ENCODE measurements around the gene ATP5F1B.
"Not testable (repeated sequence)": the region's sequence is repeated elsewhere in the genome, so short reads cannot be mapped to it uniquely, and the experiment has no call there.

Gene ATP5F1B

DNA sequence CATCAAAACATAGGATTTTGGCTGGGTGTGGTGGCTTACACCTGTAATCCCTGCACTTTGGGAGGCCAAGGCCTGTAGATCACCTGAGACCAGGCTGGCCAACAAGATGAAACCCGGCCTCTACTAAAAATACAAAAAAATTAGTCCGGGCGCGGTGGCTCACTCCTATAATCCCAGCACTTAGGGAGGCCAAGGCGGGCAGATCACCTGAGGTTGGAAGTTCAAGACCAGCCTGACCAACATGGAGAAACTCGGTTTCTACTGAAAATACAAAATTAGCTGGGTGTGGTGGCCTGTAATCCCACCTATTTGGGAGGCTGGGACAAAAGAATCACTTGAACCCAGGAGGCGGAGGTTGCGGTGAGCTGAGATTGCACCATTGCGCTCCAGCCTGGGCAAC lies 2.2 kb upstream of the ATP5F1B start:
- DNase-seq (ENCODE audit: low spot score): not testable (repeated sequence)

DNA sequence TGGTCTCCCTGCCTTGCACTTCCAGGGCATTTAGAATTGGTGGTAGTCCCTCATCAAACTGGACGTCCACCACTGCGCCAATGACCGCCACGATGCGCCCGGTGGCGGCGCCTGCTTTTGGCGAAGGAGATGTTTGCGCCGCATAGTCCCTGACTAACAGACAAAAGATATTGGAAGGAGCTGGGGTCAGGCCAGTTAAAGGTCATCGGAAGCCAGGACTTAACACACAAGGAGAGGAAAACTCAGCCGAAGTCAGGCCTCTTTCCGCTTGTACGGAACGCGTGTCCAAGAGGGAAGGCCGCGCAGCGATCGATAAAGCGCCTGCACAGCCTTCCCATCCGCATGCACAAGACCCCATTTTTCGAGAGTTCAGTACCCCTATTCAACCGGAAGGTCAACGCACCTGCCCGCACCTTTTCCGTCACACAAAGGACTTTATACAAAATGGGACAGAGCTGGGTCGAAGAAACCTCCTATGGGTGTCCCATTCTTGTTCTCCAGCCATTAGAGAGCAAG lies 525 bp downstream of the ATP5F1B start:
- DNase-seq (ENCODE audit: low spot score): no peak

DNA sequence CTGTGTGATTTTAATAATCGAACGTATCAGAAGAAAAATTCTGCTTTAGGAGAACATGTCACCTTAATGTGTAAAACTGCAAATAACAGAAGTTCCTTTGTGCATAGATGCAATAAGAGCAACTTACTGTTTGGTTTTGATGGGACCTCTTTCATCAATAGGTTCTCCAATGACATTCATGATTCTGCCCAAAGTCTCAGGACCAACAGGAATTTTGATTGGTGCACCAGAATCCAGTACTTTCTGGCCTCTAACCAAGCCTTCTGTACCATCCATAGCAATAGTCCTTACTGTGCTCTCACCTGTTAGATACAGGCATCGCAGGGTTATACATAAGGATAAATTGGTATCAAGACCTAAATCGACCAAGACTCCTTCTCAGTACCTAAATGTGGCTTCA lies 1.1 kb downstream of the ATP5F1B start:
- no peak for DNase-seq (ENCODE audit: low spot score)

DNA sequence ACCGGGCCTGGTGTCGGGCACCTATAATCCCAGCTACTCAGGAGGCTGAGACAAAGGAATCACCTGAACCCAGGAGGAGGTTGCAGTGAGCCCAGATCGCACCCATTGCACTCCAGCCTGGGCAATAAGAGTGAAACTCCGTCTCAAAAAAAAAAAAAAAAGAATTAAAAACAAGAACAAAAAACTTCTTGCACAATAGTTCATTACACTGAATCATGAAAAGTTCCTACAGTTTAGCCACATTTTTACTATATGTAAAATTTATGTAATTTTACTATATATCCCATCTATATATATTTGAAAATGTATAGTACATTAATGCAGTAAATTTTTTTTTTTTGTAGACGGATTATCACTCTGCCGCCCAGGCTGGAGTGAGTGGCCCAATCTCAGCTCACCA lies 4.6 kb downstream of the ATP5F1B start:
- no peak for DNase-seq (ENCODE audit: low spot score)

DNA sequence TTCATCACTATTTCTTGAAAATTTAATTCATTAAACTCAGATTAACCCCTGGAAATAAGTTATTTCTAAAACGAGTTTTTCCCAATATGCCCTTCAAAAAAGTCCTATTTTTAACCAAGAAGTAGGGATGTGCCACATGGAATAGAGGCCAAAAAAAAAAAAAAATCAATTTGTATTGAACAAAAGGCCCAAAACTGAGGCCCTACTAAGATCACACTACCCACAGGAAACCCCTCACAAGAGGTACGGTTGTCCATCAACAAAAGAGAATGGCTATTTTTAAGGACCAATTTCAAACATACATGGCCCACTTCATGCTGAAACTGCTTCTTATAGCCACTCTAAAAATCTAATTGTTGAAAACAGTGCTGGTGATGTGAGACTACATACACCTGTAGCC lies 8.2 kb downstream of the ATP5F1B start:
- no peak for DNase-seq (ENCODE audit: low spot score)

DNA sequence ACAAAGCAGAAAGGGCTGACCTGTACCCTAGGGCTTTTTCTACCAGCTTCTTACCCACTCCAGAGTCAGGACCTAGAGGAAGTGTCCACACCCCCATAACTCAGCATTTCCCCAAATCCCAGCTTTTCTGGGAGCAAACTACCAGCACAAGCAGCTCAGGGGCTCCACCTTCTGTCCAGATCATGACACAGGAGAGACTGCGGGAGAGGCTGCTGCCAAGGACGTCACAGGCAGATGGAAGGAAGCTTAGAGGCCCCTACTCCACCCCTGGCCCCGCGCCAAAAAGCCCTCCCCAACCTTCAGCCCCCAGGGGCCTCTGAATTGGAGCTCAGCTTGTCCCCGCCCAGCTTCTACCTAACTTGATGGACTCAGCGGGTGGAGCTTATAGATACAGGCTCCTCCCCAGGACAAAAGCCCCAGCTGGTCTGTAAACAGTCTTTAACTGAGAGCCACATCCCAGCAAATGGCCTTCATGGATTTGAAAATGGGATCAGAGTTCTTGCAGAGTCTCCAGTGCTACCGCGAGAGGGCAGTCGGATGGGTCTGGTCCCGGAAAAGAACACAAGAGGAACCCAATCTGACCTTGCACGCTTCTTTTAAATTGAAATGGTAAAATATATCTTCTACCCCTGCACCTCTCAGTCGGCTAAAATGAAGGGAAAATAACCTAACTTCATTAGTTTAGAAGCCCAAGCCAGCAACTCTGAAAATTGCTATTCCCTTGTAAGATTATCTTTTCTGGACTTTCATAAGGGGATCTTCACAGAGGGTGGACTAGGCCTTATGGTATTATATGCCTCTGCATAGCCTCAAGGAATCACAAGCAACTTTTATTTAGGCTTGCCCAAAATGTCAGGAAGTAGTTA lies 8.9 kb downstream of the ATP5F1B start:
- DNase-seq (ENCODE audit: low spot score): peak; percentile 90

DNA sequence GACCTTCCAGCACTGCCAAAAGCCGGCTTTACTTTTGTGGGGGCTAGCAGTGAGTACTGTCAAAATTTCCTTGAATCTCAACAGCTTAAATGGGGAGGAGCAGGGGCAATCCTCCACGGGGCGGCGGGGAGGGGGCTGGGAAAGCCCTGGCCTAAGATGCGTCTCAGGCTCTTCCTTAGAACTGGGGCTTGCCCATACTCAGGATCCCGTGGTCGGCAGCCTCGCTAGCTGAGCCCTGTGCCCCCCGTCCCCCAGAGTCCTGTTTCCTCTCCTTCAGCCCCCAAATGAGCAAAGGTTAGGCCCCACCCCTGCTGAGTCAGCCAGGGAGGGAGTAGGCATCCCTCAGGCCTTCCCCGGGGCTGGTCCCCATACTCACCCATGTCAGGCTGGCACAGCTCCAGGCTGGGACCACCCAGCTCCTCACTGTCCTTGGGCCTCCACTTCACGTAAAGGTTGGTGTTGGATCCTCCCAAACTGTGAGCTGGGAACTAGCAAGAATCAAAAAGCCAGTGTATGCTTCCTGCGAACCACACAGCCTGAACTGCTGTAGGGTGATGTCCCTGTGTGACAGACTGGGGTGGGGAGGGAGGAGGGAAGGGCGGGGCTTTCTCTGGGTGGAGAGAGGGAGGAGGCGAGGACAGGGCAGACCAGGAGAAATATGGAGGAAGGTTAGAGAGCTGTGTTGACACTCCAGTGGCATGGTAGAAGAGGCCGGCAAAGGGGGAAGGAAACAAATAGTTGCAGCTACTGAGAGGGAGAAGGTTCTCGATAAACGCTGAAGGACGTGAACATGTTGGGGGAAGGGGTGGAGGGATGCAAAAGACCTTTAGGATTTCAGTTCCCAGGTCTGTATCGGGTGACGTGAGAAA lies 9.7 kb downstream of the ATP5F1B start:
- peak; percentile 89 for DNase-seq (ENCODE audit: low spot score)

DNA sequence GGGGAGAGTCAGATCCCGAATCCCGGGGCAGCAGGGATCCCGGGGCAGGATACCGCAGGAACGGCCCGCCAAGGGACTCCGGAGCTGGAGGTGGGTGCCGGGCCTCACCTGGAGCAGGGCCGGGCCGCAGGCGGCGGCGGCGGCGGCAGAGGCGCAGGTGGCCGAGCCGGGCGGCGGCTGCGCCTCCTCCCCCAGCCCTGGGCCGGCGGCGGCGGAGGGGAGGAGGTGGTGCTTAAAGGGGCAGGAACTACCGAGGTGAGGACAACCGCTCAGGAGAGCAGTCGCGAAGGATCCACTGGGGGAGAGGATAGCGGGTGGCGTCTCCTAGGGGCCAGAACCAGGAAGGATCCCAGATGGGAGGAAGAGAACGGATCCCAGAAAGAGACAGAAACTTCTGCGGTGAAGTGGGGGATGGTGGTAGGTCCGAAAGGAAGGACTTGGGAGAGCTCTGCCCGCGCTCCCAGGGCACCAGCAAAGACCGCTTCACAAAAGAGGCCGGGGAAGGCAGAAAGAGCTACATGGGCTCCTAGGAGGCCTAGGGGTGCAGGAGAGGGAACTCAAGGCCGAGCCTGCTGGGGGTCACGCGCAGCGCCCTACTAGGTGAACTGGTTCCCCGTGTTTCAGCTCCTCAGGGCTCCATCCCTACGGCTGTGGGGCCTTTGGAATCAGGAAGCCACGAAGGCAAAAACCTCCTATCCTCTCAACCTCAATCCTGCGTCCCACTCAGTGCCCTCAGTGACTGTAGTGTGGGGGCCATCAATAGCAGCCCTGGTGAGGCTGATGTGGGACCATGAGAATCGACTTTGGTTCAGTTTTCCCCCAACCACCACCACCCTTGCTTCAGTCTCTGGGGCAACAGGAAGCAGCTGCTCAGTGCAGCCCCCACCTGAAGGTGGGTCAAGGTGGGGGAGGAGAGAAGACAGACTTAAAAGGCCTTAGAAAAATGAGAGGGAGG lies 10.7 kb downstream of the ATP5F1B start:
- DNase-seq (ENCODE audit: low spot score): peak; percentile 66

DNA sequence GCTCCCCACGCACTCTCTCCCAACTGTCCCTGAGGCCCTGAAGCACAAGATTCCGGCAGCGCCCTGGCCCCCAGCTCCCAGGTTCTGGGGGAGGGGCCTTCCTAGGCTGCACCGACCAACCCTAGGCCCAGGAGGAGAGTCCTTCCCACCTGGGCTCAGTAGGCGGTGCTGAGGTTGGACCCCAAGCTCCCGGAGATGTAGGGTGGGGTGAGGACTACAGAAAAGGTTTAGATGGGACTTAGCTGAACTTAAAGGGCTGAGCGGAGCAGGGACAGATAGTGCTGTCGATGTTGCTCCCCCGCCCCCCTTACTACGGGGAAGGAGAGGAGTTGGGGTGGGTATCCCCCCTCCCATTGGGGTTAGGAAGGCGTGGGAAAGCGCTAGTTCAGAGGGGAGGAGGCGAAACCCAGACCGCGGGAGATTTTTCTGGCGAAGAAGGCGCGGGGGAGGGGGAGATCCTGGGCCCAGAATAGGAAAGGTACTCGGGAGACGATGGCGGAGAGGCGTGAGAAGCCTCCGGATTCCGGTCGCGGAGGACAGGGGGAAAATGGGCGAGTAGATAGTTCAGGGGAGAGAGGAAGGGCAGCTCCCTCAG lies 11.4 kb downstream of the ATP5F1B start:
- no peak for DNase-seq (ENCODE audit: low spot score)

DNA sequence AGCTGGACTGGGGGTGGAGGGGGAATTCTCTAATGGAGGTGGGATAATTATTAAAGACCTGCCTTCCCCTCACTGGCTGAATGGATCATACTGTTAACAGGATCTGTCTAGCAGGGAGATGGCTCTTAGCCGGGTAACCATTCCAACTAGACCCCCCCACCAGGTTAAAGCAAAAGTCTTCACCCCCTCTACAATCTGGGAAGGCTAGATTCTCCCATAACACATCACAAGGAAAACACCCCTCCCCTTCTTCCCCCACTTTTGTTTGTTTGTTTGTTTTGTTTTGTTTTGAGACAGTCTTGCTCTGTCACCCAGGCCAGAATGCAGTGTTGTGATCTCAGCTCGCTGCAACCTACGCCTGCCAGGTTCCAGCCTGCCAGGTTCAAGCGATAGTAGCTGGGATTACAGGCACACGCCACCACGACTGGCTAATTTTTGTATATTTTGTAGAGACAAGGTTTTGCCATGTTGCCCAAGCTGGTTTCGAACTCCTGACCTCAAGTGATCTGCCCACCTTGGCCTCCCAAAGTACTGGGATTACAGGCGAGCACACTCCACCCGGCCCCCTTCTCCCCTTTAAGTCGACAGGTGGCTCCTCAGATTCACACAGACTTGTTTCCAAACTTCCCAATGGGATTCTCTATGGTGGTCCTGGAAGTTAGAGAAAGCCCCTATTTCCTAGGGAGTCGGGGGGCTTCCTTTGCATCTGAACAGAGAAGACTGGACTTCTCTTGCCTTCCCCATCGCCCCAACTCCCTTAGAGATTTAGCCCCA lies 12.1 kb downstream of the ATP5F1B start:
- DNase-seq (ENCODE audit: low spot score): no peak

DNA sequence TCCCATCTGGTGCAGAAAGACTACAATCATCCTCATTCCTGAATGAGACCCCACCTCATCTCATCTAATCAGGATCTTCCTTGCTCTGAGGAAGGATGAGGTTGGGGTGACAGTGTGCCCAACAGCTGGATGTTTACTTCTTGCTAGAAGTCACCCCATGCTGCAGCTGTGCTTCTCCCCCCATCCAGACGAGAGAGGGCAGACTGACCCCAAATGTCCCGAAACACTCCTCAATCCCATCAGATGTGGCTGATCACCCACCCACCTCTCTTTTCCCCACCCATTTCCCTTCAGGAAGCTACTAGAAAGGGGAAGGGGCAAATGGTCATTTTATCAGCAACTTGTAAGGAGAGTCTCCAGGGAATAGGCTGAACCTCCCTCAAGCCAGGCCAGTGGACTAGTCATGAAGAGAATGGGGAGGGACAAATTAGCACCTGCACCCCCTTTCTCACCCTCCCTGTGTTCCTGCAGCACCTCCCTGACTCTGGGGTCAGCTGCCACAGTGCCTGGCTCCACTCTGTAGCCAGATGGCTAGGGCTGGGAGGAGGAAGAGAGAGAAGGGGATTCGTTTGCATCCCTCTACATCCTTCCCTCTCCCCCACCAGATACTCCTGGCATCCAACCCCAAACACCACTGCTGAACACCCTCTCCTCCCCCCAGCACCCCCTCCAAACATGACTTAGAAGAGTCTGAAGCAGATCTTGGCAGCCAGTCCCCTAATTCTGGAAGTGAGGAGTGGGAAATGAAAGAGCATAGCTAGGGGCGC lies 12.9 kb downstream of the ATP5F1B start:
- DNase-seq (ENCODE audit: low spot score): no peak

DNA sequence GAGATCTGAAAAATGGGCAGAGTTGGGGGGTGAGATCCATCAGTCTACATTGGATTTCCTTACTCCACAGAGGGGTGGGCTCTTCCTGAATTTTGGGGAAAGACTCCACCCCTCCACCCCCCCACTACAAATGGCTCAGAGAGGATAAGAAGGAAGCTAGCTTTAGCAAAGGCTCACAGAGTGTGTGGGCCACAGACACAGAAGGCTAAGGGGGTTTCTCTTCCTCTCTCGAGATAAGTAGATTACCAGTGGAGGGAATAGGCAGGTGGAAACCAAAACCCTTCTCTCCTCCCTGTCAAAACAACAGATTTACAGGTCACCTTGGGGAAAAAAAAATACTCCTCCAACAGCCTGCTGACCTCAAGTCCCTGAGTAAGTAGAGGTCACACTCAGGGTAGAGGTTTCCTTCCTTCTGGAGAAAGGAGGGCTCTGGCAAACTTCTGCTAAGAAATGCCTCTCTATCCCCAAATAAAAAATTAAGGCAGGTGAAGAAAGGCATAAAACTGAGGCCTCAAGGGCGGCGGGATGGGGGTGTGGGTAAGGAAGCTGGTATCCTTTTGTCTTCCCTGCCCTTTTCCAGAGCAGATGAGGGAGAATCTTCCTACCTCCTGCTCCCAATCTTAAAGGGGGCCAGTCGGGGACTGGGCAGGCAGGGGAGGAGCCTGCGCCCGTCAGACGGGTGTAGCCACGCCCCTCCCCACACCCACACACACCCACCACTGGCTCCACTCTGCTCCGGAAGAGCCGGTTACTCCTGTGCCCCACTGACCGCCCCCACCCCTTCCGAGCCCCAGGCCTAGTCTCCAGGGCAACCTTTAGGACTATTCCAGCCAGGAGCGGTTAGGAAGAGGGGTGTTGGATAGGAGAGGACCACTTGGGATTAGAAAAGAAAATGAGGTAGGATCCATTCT lies 13.7 kb downstream of the ATP5F1B start:
- peak; percentile 53 for DNase-seq (ENCODE audit: low spot score)

DNA sequence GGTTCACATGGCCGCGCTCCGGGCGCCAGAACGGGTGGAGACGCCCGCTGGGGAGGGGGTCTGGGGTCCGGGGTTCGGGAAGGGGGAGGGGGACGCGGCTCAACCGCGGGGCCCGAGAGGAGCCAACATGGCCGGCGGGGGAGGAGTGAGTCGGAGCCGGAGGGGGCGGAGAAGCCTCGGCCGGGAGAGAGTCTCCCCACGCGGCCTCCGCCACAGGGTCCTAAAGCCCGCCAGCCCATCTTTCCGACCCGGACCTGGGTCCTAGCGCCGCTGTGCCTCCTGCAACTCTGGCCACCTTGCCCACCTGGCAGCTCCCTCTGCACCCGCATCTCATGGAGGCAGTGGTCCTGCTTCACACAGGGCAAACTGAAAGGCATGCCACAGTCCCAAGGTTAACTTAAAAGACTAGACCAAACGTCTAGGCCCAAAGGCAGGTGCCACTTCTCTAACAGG lies 15.6 kb downstream of the ATP5F1B start, which contains the start of gene BAZ2A:
TSS of gene BAZ2A (minus strand) at position 147 of the 453 bp plus-strand sequence. CDS start 12,796 bp downstream, outside the sequence.
- DNase-seq (ENCODE audit: low spot score): peak; percentile 90

DNA sequence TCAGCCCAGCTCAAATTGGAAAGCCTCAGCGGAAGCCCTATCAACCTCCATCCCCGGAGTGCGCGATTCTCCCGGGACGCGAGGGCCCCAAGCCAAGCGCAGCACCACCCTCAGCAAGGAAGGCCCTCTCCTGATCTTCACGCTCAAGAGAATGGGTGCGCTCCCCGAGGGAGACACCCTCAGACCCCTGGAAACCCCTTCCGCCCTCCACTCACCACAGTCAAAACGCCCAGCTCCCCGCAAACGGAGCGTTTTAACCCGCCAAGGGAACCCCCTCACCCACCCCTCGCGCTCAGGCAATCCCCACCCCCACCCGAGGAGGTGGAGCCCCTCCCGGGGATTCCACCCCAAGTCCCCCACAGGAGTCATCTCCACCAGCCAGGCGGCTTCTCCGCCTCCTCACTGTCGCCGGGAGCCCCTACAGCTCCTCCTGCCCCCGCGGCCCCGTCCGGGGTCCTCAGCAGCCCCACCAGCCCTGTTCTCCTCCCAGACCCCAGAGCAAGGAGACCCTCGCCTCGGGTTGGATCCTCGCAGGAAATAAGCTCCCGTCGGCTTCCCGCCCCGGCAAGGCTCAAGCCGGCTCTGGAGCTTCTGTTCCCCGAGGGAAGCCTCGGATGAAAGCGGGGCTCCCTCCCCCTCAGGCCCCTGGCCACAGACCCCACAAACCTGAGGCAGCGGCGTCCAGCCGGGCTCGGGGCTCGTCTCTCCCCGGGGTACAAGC lies 16.2 kb downstream of the ATP5F1B start:
- DNase-seq (ENCODE audit: low spot score): no peak

DNA sequence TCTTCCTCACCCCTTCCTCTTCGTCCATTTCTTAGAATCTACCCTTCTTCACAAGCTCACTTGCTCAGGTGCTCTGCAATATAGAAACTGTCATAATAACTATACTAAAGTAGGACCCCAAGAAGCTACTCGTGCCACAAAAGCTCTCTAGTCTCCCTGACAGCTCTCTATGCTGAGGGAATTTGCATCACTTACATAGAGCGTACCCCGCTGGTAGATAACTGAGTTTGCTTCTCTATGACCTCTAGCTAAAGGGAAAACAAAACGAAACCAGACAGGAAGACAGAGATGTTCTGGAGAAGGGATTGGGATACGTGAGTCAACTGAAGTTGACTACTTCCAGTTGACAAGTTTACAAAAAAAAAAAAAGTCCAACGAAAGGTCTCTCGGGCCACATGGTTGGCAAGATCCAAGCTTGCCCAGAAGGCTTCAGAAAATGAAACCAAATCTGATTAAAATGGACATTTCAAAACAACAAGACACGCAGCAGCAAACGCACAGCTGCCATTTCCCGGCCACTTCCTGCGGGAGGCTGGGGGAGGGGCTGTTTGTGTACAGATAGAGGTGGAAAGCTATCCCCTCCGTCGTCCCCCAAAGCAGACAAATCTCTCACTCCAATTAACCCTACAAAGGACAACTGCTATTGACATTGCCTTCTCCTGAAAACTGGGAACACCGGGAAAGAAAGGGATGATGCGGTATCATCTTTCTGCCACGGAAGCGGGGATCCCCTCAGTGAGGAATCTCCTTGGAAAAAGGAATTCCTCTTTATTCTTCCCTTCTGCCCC lies 16.9 kb downstream of the ATP5F1B start:
- peak; percentile 69 for DNase-seq (ENCODE audit: low spot score)

DNA sequence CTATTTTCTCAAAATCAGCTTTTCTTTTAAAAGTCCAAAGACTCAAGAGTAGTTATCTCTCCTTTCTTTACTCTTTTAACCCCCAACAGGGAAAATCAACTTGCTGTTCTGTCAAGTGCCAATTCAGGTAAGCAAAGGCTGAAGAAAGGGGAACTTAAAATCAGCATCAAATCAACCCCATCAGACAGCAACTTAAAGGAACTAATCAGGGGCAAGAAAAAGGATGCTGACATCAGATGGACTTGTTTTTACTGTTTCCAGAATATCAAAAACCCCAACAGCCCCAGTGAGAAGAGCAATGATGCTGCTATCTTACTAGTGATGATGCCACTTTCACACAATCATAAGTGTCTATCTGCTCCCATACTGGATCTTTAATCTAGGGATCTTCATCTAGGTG lies 19.1 kb downstream of the ATP5F1B start:
- DNase-seq (ENCODE audit: low spot score): no peak

DNA sequence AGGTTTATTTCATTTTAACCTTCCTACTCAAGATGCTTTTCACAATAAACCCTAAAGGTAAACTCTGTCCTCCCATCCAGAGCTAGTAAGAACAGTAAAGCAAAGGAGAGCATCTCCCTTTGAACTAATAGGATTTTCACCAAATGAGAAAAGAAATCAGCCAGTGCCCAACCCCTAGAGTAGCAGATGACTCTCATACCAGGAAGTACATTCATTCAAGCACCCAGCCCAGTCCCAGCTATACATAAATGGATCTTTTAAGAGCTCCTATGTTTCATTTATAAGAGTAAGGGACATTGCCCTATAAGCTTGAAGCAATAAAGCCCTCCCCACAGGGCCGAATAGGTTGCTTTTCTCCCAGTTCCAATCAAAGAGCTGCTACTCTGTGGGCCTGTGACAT lies 23.2 kb downstream of the ATP5F1B start:
- DNase-seq (ENCODE audit: low spot score): no peak

Measured in activated CD4-positive, alpha-beta T cell treated with anti-CD3 and anti-CD28 coated beads, Interleukin-2, Interleukin-4, amounts not matched to agents 100 ng/mL and 50 ng/mL, durations not matched to agents 16 hours and 8 hours (primary cell).